ENCODE data around the gene ARHGEF4. TPM values are rescaled to one million over a fixed set of nuclear protein-coding genes. Genes with fewer than 3 reads are reported as not detected.

The ARHGEF4 gene
- total RNA-seq, 1 experiment from 2014 or later = 0.80 TPM

GRCh38 chr2:130835766-130836015 is 1.0 kb upstream of the ARHGEF4 start:
- in situ Hi-C loops (cut with HindIII; ENCODE audit: low pct_unique_long_range_greater_than_20kb, low sequenced_read_pairs) (no loop called here), intact Hi-C loops (cut with micrococcal nuclease; ENCODE audit: unreplicated experiment) (no loop called here)
- TF ChIP-seq REST (IDR thresholded peaks at IDR 0.05; ENCODE audit: insufficient read depth in 1 of 2, low read depth in 2 of 2, low read length in 1 of 2) (no peak), POLR2AphosphoS5 (IDR thresholded peaks at IDR 0.05; ENCODE audit: low read depth, low read length) (no peak), SIN3A (IDR thresholded peaks at IDR 0.05; ENCODE audit: borderline replicate concordance, insufficient read depth, low read depth, low read length) (no peak), TCF7L2 (IDR thresholded peaks at IDR 0.05; ENCODE audit: low read depth, low read length) (no peak)
- TF ChIP-seq, protein P1, sequence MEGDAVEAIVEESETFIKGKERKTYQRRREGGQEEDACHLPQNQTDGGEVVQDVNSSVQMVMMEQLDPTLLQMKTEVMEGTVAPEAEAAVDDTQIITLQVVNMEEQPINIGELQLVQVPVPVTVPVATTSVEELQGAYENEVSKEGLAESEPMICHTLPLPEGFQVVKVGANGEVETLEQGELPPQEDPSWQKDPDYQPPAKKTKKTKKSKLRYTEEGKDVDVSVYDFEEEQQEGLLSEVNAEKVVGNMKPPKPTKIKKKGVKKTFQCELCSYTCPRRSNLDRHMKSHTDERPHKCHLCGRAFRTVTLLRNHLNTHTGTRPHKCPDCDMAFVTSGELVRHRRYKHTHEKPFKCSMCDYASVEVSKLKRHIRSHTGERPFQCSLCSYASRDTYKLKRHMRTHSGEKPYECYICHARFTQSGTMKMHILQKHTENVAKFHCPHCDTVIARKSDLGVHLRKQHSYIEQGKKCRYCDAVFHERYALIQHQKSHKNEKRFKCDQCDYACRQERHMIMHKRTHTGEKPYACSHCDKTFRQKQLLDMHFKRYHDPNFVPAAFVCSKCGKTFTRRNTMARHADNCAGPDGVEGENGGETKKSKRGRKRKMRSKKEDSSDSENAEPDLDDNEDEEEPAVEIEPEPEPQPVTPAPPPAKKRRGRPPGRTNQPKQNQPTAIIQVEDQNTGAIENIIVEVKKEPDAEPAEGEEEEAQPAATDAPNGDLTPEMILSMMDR (IDR thresholded peaks at IDR 0.05) = no peak
- ChIA-PET POLR2A (no interaction called here), CTCF (no interaction called here)
- DNase-seq (ENCODE audit: low read depth, low spot score) (no peak), ATAC-seq (no peak)
- H3K36me3 ChIP-seq (ENCODE audit: control insufficient read depth, insufficient read depth, low read length) = peaks cover 4% of the 10 kb centered on the region; the same call in 1 of the 2 replicates
- no peaks in the 10 kb centered on the region for H3K4me1 ChIP-seq (ENCODE audit: control insufficient read depth, insufficient read depth, low read length)
- peaks cover 4% of the 10 kb centered on the region; the same call in 1 of the 2 replicates for H3K27me3 ChIP-seq (ENCODE audit: control insufficient read depth, insufficient read depth, low read length)
- H3K9me3 ChIP-seq (ENCODE audit: control insufficient read depth, insufficient read depth, low read depth, low read length) = no peaks in the 10 kb centered on the region
- no peak overlapping the region for H3K4me3 ChIP-seq (ENCODE audit: low read depth in 2 of 2, low read length in 2 of 2)
- no TSS peak for BruUV-seq (replicated peaks)
- H3K27ac ChIP-seq (ENCODE audit: low read length) = no peak overlapping the region

- in situ Hi-C loops (cut with HindIII; ENCODE audit: low pct_unique_long_range_greater_than_20kb, low sequenced_read_pairs) = no loop called here
- no TSS peak for BruUV-seq (replicated peaks)
- peaks cover 4% of the 10 kb centered on the region; the same call in 1 of the 2 replicates for H3K36me3 ChIP-seq (ENCODE audit: control insufficient read depth, insufficient read depth, low read length)
- H3K4me1 ChIP-seq (ENCODE audit: control insufficient read depth, insufficient read depth, low read length) = no peaks in the 10 kb centered on the region
- H3K27me3 ChIP-seq (ENCODE audit: control insufficient read depth, insufficient read depth, low read length) = peaks cover 4% of the 10 kb centered on the region; the same call in 1 of the 2 replicates
- no peaks in the 10 kb centered on the region for H3K9me3 ChIP-seq (ENCODE audit: control insufficient read depth, insufficient read depth, low read depth, low read length)
- DNase-seq (ENCODE audit: low read depth, low spot score) (no peak), ATAC-seq (peak; percentile 48)
- POLR2A ChIA-PET = no interaction called here
- peak overlapping the region; percentile 35 to 45 for H3K4me3 ChIP-seq (ENCODE audit: low read depth in 2 of 2, low read length in 2 of 2)
- CTCF ChIA-PET = no interaction called here
- TF ChIP-seq, protein P1 (IDR thresholded peaks at IDR 0.05) = no peak
- TF ChIP-seq POLR2AphosphoS5 (IDR thresholded peaks at IDR 0.05; ENCODE audit: low read depth, low read length) = no peak
- TF ChIP-seq TCF7L2 (IDR thresholded peaks at IDR 0.05; ENCODE audit: low read depth, low read length) = no peak
- TF ChIP-seq SIN3A (IDR thresholded peaks at IDR 0.05; ENCODE audit: borderline replicate concordance, insufficient read depth, low read depth, low read length) = no peak
- no peak for TF ChIP-seq REST (IDR thresholded peaks at IDR 0.05; ENCODE audit: insufficient read depth in 1 of 2, low read depth in 2 of 2, low read length in 1 of 2)
- no peak overlapping the region for H3K27ac ChIP-seq (ENCODE audit: low read length)
- intact Hi-C loops (cut with micrococcal nuclease; ENCODE audit: unreplicated experiment) = no loop called here
Observed at GRCh38 chr2:130837175-130837810, 579 bp downstream of the ARHGEF4 start.
